ENCODE measurements around the gene GINS3.

DNA sequence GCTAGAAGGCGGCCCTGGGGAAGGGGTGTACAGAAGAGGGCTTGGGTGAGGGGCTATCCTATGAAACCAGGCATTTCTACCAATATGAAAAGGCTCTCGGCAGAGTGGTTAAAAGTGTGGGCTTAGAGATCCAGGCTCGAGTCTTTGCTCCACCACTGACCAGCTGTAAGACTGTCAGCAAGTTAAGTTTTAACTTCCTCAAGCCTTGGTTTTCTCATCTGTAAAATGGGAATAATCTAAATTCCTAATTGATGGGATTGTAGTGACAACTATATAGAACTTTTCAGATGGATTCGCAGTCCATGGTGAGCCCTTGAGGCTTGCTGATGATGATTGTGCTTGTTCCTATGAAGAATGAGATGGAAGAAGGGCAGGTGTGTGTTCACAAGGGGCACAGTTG is 57.0 kb downstream of the GINS3 start:
- no peak for TF ChIP-seq POLR2AphosphoS5 (IDR thresholded peaks at IDR 0.05)
- no peak for TF ChIP-seq CTCF (IDR thresholded peaks at IDR 0.05)
